Measurements from ENCODE around the gene NME3. TPM values are rescaled to one million over a fixed set of nuclear protein-coding genes. Genes with fewer than 3 reads are reported as not detected.

NME3 gene
- total and polyA plus RNA-seq, 2 of the 4 experiments (the other 2 are of a cell fraction) = 12.7 to 41.2 TPM

DNA sequence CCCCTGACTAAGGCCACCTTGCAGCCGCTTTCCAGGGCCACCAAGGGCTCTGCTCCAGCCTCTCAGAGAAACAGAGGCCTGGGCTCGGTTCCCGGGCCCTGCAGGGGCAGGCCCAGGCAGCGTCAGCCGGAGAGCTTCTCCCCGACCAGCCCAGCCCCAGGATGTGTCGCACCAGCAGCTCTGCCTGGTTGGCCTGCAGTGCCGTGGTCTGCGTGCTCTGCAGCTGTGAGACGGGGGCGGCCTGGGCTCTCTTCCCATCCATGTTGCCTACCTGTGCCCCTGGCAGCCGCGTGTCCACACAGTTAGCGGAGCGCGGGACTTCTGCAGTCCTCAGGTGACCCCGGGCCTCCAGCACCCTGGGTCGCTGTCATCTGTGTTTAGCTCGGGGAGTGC, 17.4 kb upstream of the NME3 start:
- 79% methylated on average over 15 of the region's 19 CpGs; no CpG with 5 or more reads in 1 of the 2 experiments for WGBS, 2 experiments (ENCODE audit: extremely low coverage in 2 of 2, insufficient read length in 1 of 2)
- Histone ChIP-seq H3K4me2 (ENCODE audit: low read depth, low read length) (no peak overlapping the region), H2AK9ac (replicated peaks; ENCODE audit: low read depth, low read length, poor library complexity) (no peak overlapping the region), H2BK5ac (ENCODE audit: low read depth, low read length, poor library complexity, severe bottlenecking) (no peak overlapping the region), H3K9me3 (ENCODE audit: control insufficient read depth, insufficient read depth, low read length) (no peaks in the 10 kb centered on the region), H3K23ac (ENCODE audit: low read depth, low read length) (no peak overlapping the region), H3K9ac (ENCODE audit: low read depth, low read length) (no peak overlapping the region), H3K18ac (ENCODE audit: low read depth, low read length) (no peak overlapping the region), H4K91ac (ENCODE audit: insufficient read depth, low read depth, low read length) (no peak overlapping the region), H3K56ac (ENCODE audit: extremely low read depth, insufficient read depth, low read length) (no peak overlapping the region), H3K27ac (ENCODE audit: insufficient read depth, low read length) (no peak overlapping the region), H3K14ac (replicated peaks; ENCODE audit: low read depth, low read length) (no peak overlapping the region), H3K36me3 (ENCODE audit: control insufficient read depth, insufficient read depth, low read length) (peaks cover 36% of the 10 kb centered on the region), H2BK20ac (ENCODE audit: low read depth, low read length) (no peak overlapping the region), H3K4ac (ENCODE audit: low read depth, low read length) (no peak overlapping the region), H4K5ac (ENCODE audit: low read depth, low read length) (no peak overlapping the region), H3K4me1 (ENCODE audit: control insufficient read depth, insufficient read depth, low read length) (no peaks in the 10 kb centered on the region), H4K8ac (ENCODE audit: low read depth in 2 of 2, low read length in 2 of 2) (no peak overlapping the region), H2AFZ (replicated peaks; ENCODE audit: low read length, poor library complexity) (no peak overlapping the region), H3K9me1 (ENCODE audit: insufficient read depth, low read length) (peaks cover 4% of the 10 kb centered on the region; the same call in 1 of the 2 replicates), H3K27me3 (ENCODE audit: control insufficient read depth, insufficient read depth, low read length) (no peaks in the 10 kb centered on the region), H3K79me1 (ENCODE audit: low read depth in 1 of 2, low read length in 2 of 2) (peaks cover 12 to 34% of the 10 kb centered on the region in 2 experiments; a peak in 3 of 4 replicates), H3K4me3 (ENCODE audit: insufficient read depth, low read depth, low read length) (no peak overlapping the region), H2AK5ac (ENCODE audit: low read depth, low read length) (no peak overlapping the region), H2BK15ac (ENCODE audit: low read depth, low read length) (no peak overlapping the region), H2BK120ac (ENCODE audit: low read depth, low read length) (no peak overlapping the region), H4K20me1 (ENCODE audit: insufficient read depth, low read length) (peaks cover 37% of the 10 kb centered on the region)
- no TSS peak for BruUV-seq (replicated peaks)
- DNase-seq (no peak), ATAC-seq (ENCODE audit: low read depth) (no peak)
- in situ Hi-C loops (cut with MboI; ENCODE audit: low sequenced_read_pairs) = no loop called here
- TF ChIP-seq RAD21 (IDR thresholded peaks at IDR 0.05; ENCODE audit: low read length) = no peak
- dilution Hi-C loops (cut with HindIII; ENCODE audit: low sequenced_read_pairs, unreplicated experiment) = no loop called here
- ChIA-PET CTCF (no interaction called here), POLR2A (ENCODE audit: unreplicated experiment) (no interaction called here)
- intact Hi-C loops (cut with micrococcal nuclease) = no loop called here
